Measurements from ENCODE around the gene PDLIM4.

The PDLIM4 gene

GRCh38 chr5:132263548-132264261, 6.2 kb downstream of the PDLIM4 start:
- TF ChIP-seq CTCF (IDR thresholded peaks at IDR 0.05): no peak
- Histone ChIP-seq H3K4me3 (ENCODE audit: low read depth in 1 of 2, low read length in 1 of 2) (no peak overlapping the region), H3K27me3 (peaks cover 19% of the 10 kb centered on the region), H3K27ac (no peak overlapping the region), H3K4me1 (ENCODE audit: control insufficient read depth in 1 of 2, insufficient read depth in 1 of 2, low read depth in 1 of 2, low read length in 1 of 2) (no peaks in the 10 kb centered on the region), H3K9me3 (no peaks in the 10 kb centered on the region), H3K36me3 (no peaks in the 10 kb centered on the region)

DNA sequence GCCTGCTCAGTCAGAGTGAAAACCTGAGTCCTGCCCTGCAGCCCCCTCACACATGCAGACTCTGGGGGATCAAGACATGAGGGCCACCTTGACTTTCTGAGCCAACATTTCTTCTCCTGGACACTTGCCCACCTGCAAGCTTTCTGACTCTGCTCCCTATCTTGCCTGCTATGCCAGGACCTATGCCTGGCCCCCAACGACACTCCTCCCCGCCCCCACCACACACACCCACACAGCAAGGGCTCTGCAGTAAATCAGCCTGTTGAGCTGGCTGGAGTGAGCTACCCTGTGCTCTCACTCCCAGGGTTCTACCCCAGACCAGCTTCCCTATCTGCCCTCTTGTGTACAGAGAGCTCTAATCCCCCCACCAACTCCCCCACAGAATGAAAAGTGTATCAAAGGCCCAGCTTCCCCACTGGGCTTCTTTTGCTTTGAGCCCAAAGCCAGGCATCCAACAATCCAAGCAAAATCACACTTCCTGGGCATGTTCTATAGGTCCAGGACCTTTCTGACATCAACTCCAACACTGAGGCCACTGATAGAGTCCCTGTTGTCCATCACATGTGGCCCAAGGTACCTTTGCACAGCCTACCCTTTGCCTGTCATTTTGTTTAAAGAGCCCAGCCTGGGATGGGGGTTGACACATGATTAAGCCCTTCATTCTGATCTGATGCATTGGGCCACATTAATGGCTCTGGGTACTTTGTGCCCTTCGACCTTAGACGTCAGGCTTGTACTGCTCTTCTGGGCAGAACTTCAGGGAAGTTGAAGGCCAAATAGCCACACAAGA, 7.2 kb downstream of the PDLIM4 start:
- Histone ChIP-seq H3K36me3 (no peaks in the 10 kb centered on the region), H3K27ac (no peak overlapping the region), H3K4me1 (ENCODE audit: control insufficient read depth in 1 of 2, insufficient read depth in 1 of 2, low read depth in 1 of 2, low read length in 1 of 2) (no peaks in the 10 kb centered on the region), H3K9me3 (no peaks in the 10 kb centered on the region), H3K27me3 (peaks cover 9% of the 10 kb centered on the region), H3K4me3 (ENCODE audit: low read depth in 1 of 2, low read length in 1 of 2) (no peak overlapping the region)
- no peak for TF ChIP-seq CTCF (IDR thresholded peaks at IDR 0.05)

- Histone ChIP-seq H3K36me3 (no peaks in the 10 kb centered on the region), H3K9me3 (no peaks in the 10 kb centered on the region), H3K4me3 (ENCODE audit: low read depth in 1 of 2, low read length in 1 of 2) (no peak overlapping the region), H3K27ac (no peak overlapping the region), H3K4me1 (ENCODE audit: control insufficient read depth in 1 of 2, insufficient read depth in 1 of 2, low read depth in 1 of 2, low read length in 1 of 2) (no peaks in the 10 kb centered on the region), H3K27me3 (peaks cover 1% of the 10 kb centered on the region)
- TF ChIP-seq CTCF (IDR thresholded peaks at IDR 0.05): no peak
Observed at GRCh38 chr5:132265336-132266030, 8.0 kb downstream of the PDLIM4 start.

DNA sequence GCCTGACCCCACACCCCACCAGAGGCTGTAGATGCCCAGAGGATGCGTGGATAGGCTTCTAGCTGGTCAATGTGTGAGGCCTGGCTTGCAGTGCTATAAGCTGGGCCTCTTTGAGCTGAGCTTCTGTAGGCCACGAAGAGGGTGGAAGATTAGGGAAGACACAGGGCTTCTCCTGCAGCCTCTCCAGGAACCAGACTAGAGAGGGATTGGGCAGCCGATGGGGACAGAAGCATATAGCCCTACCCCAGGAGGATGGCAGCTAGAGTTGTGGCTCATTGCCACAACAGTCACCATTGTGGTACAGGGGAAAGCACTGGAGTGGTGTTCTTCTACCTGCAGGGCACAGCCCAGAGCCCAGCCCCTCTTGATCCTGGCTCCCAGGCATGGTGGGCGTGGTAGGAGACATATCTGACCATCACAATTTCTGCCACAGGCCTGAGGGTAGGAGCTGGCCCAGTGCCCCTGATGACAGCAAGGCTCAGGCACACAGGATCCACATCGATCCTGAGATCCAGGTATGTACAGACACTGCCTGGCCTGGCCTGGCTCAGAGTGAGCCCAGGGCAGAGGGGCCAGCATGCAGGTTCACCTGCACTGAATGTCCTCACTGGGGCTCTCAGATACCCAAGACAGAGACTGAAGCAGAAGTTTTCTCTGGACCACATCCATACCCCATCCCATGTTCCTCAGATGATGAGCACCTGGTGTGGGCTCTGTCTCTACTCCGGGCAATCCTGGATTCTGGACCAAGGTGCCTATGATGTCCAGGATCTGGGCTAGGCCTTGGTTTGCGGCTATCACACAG, 8.7 kb downstream of the PDLIM4 start:
- Histone ChIP-seq H3K4me3 (ENCODE audit: low read depth in 1 of 2, low read length in 1 of 2) (no peak overlapping the region), H3K27me3 (peaks cover 3% of the 10 kb centered on the region), H3K9me3 (no peaks in the 10 kb centered on the region), H3K36me3 (no peaks in the 10 kb centered on the region), H3K4me1 (ENCODE audit: control insufficient read depth in 1 of 2, insufficient read depth in 1 of 2, low read depth in 1 of 2, low read length in 1 of 2) (peaks cover 0 to 2% of the 10 kb centered on the region in 2 experiments), H3K27ac (no peak overlapping the region)
- TF ChIP-seq CTCF (IDR thresholded peaks at IDR 0.05): no peak

DNA sequence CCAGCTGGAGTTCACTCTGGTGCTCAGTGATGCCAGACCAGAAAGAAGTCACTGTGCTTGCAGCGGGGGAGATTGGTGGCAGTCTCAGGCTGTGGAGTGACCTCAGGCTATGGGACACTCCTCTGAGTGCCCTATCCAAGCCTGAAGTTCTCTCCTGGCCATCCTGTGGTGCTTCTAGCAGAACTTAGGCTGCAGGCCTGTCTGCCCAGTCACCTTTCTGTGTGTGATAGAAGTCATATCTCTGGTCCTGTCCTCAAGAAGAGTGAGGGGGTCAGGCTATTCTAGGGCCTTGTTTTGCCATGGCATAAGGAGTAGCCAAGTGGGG, 9.3 kb downstream of the PDLIM4 start:
- no peak for TF ChIP-seq CTCF (IDR thresholded peaks at IDR 0.05)
- Histone ChIP-seq H3K27ac (no peak overlapping the region), H3K9me3 (no peaks in the 10 kb centered on the region), H3K36me3 (no peaks in the 10 kb centered on the region), H3K4me1 (ENCODE audit: control insufficient read depth in 1 of 2, insufficient read depth in 1 of 2, low read depth in 1 of 2, low read length in 1 of 2) (peaks cover 0 to 8% of the 10 kb centered on the region in 2 experiments), H3K27me3 (peaks cover 9% of the 10 kb centered on the region), H3K4me3 (ENCODE audit: low read depth in 1 of 2, low read length in 1 of 2) (no peak overlapping the region)

Data from neutrophil (primary cell).